Natural killer cell (primary cell): ENCODE data around the gene PLEKHA4. TPM values are rescaled to one million over a fixed set of nuclear protein-coding genes. Genes with fewer than 3 reads are reported as not detected.
A peak's percentile ranks its signal among the peaks of the same experiment; 100 is the strongest.

Source experiments
- ATAC-seq, 3 donors: fragments of 150-1000 bp in 2 of 3; fragments of 200-7000 bp in 1 of 3; cut with Tn5 transposase; 1 replicate in 1 of 3; 2 replicates in 2 of 3; pipeline ENCODE4 v1.10.0; 2021; ENCODE audit warnings: mild to moderate bottlenecking in 2 of 3, moderate library complexity in 2 of 3
- DNase-seq, 2 donors: peaks; one replicate each; pipeline versions ENCODE4 v3.0.0 to v3.0.0-alpha.2; 2013 to 2021; ENCODE audit warnings: mixed read lengths in 1 of 2
- H3K27ac ChIP-seq: one replicate; pipeline ENCODE4 v1.5.1; 2013; ENCODE audit warnings: mild to moderate bottlenecking, low read length
- H3K27me3 ChIP-seq: one replicate; pipeline ENCODE4 v1.6.1; 2013; ENCODE audit warnings: low read length; ENCODE audit not compliant: control insufficient read depth, insufficient read depth
- H3K36me3 ChIP-seq: one replicate; pipeline ENCODE4 v1.6.1; 2013; ENCODE audit warnings: low read length; ENCODE audit not compliant: control insufficient read depth, insufficient read depth
- H3K4me1 ChIP-seq: one replicate; pipeline ENCODE4 v1.6.1; 2013; ENCODE audit warnings: low read length; ENCODE audit not compliant: control insufficient read depth, insufficient read depth
- H3K4me3 ChIP-seq: one replicate; pipeline ENCODE4 v1.5.1; 2013; ENCODE audit warnings: low read length
- H3K9me3 ChIP-seq: one replicate; pipeline ENCODE4 v1.6.1; 2013; ENCODE audit warnings: low read length; ENCODE audit not compliant: control insufficient read depth, insufficient read depth
- H3K27ac Mint-ChIP-seq, 2 donors: one replicate each; pipeline ENCODE4 v1.8.0; 2022; ENCODE audit warnings: mild to moderate bottlenecking in 2 of 2, mixed read lengths in 2 of 2, moderate library complexity in 1 of 2
- H3K27me3 Mint-ChIP-seq, 2 donors: one replicate each; pipeline ENCODE4 v1.8.0; 2022; ENCODE audit warnings: low read depth in 2 of 2, mixed read lengths in 2 of 2
- H3K36me3 Mint-ChIP-seq: one replicate; pipeline ENCODE4 v1.8.0; 2022; ENCODE audit warnings: mixed read lengths
- H3K4me1 Mint-ChIP-seq, 2 donors: one replicate each; pipeline ENCODE4 v1.8.0; 2022; ENCODE audit warnings: mixed read lengths in 2 of 2
- H3K4me3 Mint-ChIP-seq: one replicate; pipeline ENCODE4 v1.8.0; 2022; ENCODE audit warnings: mild to moderate bottlenecking, moderate library complexity, mixed read lengths
- H3K9me3 Mint-ChIP-seq, 2 donors: one replicate each; pipeline ENCODE4 v1.8.0; 2022; ENCODE audit warnings: mixed read lengths in 2 of 2
- WGBS: methylation state at CpG from one replicate; pipeline ENCODE4 v1.1.7; 2013; ENCODE audit warnings: missing lambda C conversion rate; ENCODE audit not compliant: insufficient coverage; 5-methylcytosine and 5-hydroxymethylcytosine counted together
- intact Hi-C: fragments of 100-400 bp; cut with micrococcal nuclease; formaldehyde crosslinking; loops from one replicate; pipeline ENCODE4 v1.14.2; 2022
- total RNA-seq, 4 donors: library from RNA; stranded (reverse); fragments of 120-200 nt in 1 of 4; gene quantifications; one replicate each; pipeline versions ENCODE4 v1.2.3 to v1.2.4, GENCODE V29; 2013 to 2022
- TF ChIP-seq, protein P1 (sequence below): fragments of 200-600 bp; IDR thresholded peaks from one replicate; pipeline ENCODE4 v1.8.0; 2022; ENCODE audit warnings: antibody characterized with exemption

Gene PLEKHA4
- total RNA-seq, 3 donors from 2014 or later (not counting 1 experiment from before 2014, with no cell fraction given) = 2.5 to 6.5 (median 5.2) TPM

GRCh38 chr19:48861313-48861712 is 7.1 kb downstream of the PLEKHA4 start:
- no peak overlapping the region for H3K4me3 ChIP-seq
- H3K4me1 ChIP-seq = peaks cover 12% of the 10 kb centered on the region
- TF ChIP-seq, protein P1, sequence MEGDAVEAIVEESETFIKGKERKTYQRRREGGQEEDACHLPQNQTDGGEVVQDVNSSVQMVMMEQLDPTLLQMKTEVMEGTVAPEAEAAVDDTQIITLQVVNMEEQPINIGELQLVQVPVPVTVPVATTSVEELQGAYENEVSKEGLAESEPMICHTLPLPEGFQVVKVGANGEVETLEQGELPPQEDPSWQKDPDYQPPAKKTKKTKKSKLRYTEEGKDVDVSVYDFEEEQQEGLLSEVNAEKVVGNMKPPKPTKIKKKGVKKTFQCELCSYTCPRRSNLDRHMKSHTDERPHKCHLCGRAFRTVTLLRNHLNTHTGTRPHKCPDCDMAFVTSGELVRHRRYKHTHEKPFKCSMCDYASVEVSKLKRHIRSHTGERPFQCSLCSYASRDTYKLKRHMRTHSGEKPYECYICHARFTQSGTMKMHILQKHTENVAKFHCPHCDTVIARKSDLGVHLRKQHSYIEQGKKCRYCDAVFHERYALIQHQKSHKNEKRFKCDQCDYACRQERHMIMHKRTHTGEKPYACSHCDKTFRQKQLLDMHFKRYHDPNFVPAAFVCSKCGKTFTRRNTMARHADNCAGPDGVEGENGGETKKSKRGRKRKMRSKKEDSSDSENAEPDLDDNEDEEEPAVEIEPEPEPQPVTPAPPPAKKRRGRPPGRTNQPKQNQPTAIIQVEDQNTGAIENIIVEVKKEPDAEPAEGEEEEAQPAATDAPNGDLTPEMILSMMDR = no peak
- H3K36me3 Mint-ChIP-seq = no peaks in the 10 kb centered on the region
- no peaks in the 10 kb centered on the region for H3K27me3 Mint-ChIP-seq
- ATAC-seq (no peak), DNase-seq (no peak)
- intact Hi-C loops = no loop called here
- no peaks in the 10 kb centered on the region for H3K36me3 ChIP-seq
- no peak overlapping the region for H3K27ac ChIP-seq
- no peaks in the 10 kb centered on the region for H3K9me3 Mint-ChIP-seq
- H3K27me3 ChIP-seq = no peaks in the 10 kb centered on the region
- H3K9me3 ChIP-seq = no peaks in the 10 kb centered on the region
- H3K27ac Mint-ChIP-seq = no peak overlapping the region
- H3K4me1 Mint-ChIP-seq = peaks cover 10 to 16% of the 10 kb centered on the region in 2 donors
- WGBS = 98% methylated on average over 18 of the region's 18 CpGs
- no peak overlapping the region for H3K4me3 Mint-ChIP-seq

- 78% methylated on average over 30 of the region's 30 CpGs for WGBS
- Mint-ChIP-seq H3K9me3 (no peaks in the 10 kb centered on the region), H3K4me3 (peak overlapping the region; percentile 92), H3K27me3 (no peaks in the 10 kb centered on the region), H3K27ac (peak overlapping the region; percentile 82 to 93), H3K36me3 (no peaks in the 10 kb centered on the region), H3K4me1 (peaks cover 10 to 16% of the 10 kb centered on the region in 2 donors)
- Histone ChIP-seq H3K36me3 (no peaks in the 10 kb centered on the region), H3K9me3 (no peaks in the 10 kb centered on the region), H3K27ac (peak overlapping the region; percentile 19), H3K4me3 (peak overlapping the region; percentile 49), H3K4me1 (peaks cover 12% of the 10 kb centered on the region), H3K27me3 (no peaks in the 10 kb centered on the region)
- ATAC-seq = peak; percentile 32 to 66 (median 60)
- TF ChIP-seq, protein P1 = no peak
- no peak for DNase-seq
- intact Hi-C loops = no loop called here
Measured at GRCh38 chr19:48859711-48860572, 8.5 kb downstream of the PLEKHA4 start.

GRCh38 chr19:48858984-48859710 is 9.3 kb downstream of the PLEKHA4 start:
- Mint-ChIP-seq H3K4me1 (peaks cover 10 to 16% of the 10 kb centered on the region in 2 donors), H3K4me3 (peak overlapping the region; percentile 92), H3K36me3 (no peaks in the 10 kb centered on the region), H3K27ac (peak overlapping the region; percentile 82 to 93), H3K27me3 (no peaks in the 10 kb centered on the region), H3K9me3 (no peaks in the 10 kb centered on the region)
- TF ChIP-seq, protein P1 = no peak
- peaks cover 12% of the 10 kb centered on the region for H3K4me1 ChIP-seq
- ATAC-seq (peak; percentile 82 to 91 (median 90)), DNase-seq (peak; percentile 74 to 81)
- no peaks in the 10 kb centered on the region for H3K27me3 ChIP-seq
- H3K36me3 ChIP-seq = no peaks in the 10 kb centered on the region
- no peaks in the 10 kb centered on the region for H3K9me3 ChIP-seq
- peak overlapping the region; percentile 52 for H3K27ac ChIP-seq
- WGBS = 33% methylated on average over 32 of the region's 34 CpGs
- H3K4me3 ChIP-seq = peak overlapping the region; percentile 49
- intact Hi-C loops = no loop called here
